HepG2 (cell line): ENCODE data around the gene MIA2. TPM values are rescaled to one million over a fixed set of nuclear protein-coding genes. Genes with fewer than 3 reads are reported as not detected.

ENCODE experiments used
- KDM2A ChIP-seq: sonication (generic); formaldehyde crosslinking; IDR thresholded peaks from 2 replicates; pipeline ENCODE4 v1.4.0; 2020; ENCODE audit warnings: low read depth, missing genetic modification reagents, borderline replicate concordance
- NCOA5 ChIP-seq: sonication (generic); formaldehyde crosslinking; IDR thresholded peaks from 2 replicates; pipeline ENCODE4 v1.4.0; 2020; ENCODE audit warnings: missing genetic modification reagents
- PAF1 ChIP-seq: IDR thresholded peaks from 2 replicates; pipeline ENCODE4 v1.6.1; 2016; ENCODE audit warnings: missing genetic modification reagents, missing compliant biosample characterization
- SALL1 ChIP-seq: sonication (generic); formaldehyde crosslinking; IDR thresholded peaks from 2 replicates; pipeline ENCODE4 v1.8.0; 2022; ENCODE audit warnings: mild to moderate bottlenecking, missing genetic modification reagents
- SMAD1 ChIP-seq: sonication (generic); formaldehyde crosslinking; IDR thresholded peaks from 2 replicates; pipeline ENCODE4 v1.4.0; 2020; ENCODE audit warnings: missing genetic modification reagents, low read depth, mild to moderate bottlenecking, borderline replicate concordance
- ZNF773 ChIP-seq: sonication (generic); formaldehyde crosslinking; IDR thresholded peaks from 2 replicates; pipeline ENCODE4 v1.4.0; 2020; ENCODE audit warnings: missing genetic modification reagents, borderline replicate concordance
- ZSCAN20 ChIP-seq: sonication (generic); formaldehyde crosslinking; IDR thresholded peaks from 2 replicates; pipeline ENCODE4 v1.4.0; 2020; ENCODE audit warnings: missing genetic modification reagents, mild to moderate bottlenecking, borderline replicate concordance
- polyA plus RNA-seq, 8 experiments: library from polyadenylated mRNA; depleted of rRNA in 3 of 8; stranded (reverse) in 7 of 8; unstranded in 1 of 8; fragments of >200 nt; fragmentation: Illumina TruSeq in 4 of 8; extraction: Trizol in 4 of 8; gene quantifications; 2 replicates each; pipeline versions ENCODE4 v1.2.1 to v1.2.3, GENCODE V29; 2011 to 2016; ENCODE audit warnings: low read depth in 4 of 8, missing spikeins in 1 of 8, mixed read lengths in 1 of 8; ENCODE audit not compliant: insufficient read depth in 1 of 8
- total RNA-seq, 5 experiments: library from RNA; depleted of rRNA; stranded (reverse); fragments of >200 nt; fragmentation: Illumina TruSeq; extraction: Trizol; gene quantifications; 2 replicates each; pipeline ENCODE4 v1.2.3, GENCODE V29; 2016; ENCODE audit warnings: low read depth in 1 of 5
- TF ChIP-seq, protein P1 (sequence below): sonication (generic); formaldehyde crosslinking; IDR thresholded peaks from 2 replicates; pipeline ENCODE4 v1.5.0; 2020; ENCODE audit warnings: mild to moderate bottlenecking, missing genetic modification reagents, borderline replicate concordance
- TF ChIP-seq, protein P2 (sequence below): fragments of 450-650 bp; IDR thresholded peaks from 2 replicates; pipeline ENCODE4 v1.6.1; 2016
- TF ChIP-seq, protein P3 (sequence below): sonication (generic); formaldehyde crosslinking; IDR thresholded peaks from 2 replicates; pipeline ENCODE4 v1.4.0; 2020; ENCODE audit warnings: missing genetic modification reagents
- TF ChIP-seq, protein P4 (sequence below): sonication (generic); formaldehyde crosslinking; IDR thresholded peaks from 2 replicates; pipeline ENCODE4 v1.5.0; 2020; ENCODE audit warnings: missing genetic modification reagents
- TF ChIP-seq, protein P5 (sequence below): sonication (generic); formaldehyde crosslinking; IDR thresholded peaks from 2 replicates; pipeline ENCODE4 v1.8.0; 2022; ENCODE audit warnings: low read depth, missing genetic modification reagents

MIA2 gene
- total and polyA plus RNA-seq, 2 of the 13 experiments (the other 11 are each of a cell fraction or from before 2014, with no cell fraction given): 134 to 158 TPM

DNA sequence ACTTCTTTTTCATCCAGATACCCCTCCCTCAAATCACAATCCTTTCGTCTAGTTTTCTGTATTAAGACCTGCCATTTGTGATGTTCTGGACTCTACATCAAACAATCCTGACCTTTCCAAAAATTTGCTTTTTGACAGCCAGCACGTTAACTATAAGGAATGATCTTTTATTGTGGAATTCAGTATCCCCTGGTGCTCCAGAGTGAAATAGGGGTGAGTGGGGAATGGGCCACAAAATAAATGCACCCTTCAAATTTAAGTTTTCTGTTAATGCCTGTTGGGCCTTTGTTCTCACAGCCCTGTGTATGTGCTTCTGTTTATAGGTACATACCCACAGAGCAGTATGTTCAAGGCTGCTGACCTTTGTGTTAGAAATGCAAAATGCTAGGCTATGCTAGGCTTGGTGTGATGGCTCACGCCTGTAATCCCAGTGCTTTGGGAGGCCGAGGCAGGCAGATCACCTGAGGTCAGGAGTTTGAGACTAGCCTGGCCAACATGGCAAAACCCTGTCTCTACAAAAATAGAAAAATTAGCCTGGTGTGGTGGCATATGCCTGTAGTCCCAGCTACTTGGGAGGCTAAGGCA is 46.7 kb upstream of the MIA2 start (continued):
- peak; percentile 59; the same call in 1 of the 2 replicates for TF ChIP-seq ZNF773
- TF ChIP-seq, protein P1, sequence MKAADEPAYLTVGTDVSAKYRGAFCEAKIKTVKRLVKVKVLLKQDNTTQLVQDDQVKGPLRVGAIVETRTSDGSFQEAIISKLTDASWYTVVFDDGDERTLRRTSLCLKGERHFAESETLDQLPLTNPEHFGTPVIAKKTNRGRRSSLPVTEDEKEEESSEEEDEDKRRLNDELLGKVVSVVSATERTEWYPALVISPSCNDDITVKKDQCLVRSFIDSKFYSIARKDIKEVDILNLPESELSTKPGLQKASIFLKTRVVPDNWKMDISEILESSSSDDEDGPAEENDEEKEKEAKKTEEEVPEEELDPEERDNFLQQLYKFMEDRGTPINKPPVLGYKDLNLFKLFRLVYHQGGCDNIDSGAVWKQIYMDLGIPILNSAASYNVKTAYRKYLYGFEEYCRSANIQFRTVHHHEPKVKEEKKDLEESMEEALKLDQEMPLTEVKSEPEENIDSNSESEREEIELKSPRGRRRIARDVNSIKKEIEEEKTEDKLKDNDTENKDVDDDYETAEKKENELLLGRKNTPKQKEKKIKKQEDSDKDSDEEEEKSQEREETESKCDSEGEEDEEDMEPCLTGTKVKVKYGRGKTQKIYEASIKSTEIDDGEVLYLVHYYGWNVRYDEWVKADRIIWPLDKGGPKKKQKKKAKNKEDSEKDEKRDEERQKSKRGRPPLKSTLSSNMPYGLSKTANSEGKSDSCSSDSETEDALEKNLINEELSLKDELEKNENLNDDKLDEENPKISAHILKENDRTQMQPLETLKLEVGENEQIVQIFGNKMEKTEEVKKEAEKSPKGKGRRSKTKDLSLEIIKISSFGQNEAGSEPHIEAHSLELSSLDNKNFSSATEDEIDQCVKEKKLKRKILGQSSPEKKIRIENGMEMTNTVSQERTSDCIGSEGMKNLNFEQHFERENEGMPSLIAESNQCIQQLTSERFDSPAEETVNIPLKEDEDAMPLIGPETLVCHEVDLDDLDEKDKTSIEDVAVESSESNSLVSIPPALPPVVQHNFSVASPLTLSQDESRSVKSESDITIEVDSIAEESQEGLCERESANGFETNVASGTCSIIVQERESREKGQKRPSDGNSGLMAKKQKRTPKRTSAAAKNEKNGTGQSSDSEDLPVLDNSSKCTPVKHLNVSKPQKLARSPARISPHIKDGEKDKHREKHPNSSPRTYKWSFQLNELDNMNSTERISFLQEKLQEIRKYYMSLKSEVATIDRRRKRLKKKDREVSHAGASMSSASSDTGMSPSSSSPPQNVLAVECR (CRISPR knock-in tag): peak; percentile 20; the same call in 1 of the 2 replicates
- TF ChIP-seq KDM2A (CRISPR knock-in tag): peak; percentile 31; the same call in 1 of the 2 replicates
- 0 out of 2 replicates have a peak, but pooled peaks have one; percentile 17 for TF ChIP-seq PAF1 (CRISPR knock-in tag)
- TF ChIP-seq, protein P2, sequence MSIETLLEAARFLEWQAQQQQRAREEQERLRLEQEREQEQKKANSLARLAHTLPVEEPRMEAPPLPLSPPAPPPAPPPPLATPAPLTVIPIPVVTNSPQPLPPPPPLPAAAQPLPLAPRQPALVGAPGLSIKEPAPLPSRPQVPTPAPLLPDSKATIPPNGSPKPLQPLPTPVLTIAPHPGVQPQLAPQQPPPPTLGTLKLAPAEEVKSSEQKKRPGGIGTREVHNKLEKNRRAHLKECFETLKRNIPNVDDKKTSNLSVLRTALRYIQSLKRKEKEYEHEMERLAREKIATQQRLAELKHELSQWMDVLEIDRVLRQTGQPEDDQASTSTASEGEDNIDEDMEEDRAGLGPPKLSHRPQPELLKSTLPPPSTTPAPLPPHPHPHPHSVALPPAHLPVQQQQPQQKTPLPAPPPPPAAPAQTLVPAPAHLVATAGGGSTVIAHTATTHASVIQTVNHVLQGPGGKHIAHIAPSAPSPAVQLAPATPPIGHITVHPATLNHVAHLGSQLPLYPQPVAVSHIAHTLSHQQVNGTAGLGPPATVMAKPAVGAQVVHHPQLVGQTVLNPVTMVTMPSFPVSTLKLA: no peak
- TF ChIP-seq, protein P3, sequence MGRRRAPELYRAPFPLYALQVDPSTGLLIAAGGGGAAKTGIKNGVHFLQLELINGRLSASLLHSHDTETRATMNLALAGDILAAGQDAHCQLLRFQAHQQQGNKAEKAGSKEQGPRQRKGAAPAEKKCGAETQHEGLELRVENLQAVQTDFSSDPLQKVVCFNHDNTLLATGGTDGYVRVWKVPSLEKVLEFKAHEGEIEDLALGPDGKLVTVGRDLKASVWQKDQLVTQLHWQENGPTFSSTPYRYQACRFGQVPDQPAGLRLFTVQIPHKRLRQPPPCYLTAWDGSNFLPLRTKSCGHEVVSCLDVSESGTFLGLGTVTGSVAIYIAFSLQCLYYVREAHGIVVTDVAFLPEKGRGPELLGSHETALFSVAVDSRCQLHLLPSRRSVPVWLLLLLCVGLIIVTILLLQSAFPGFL (CRISPR knock-in tag): no peak
- TF ChIP-seq, protein P4, sequence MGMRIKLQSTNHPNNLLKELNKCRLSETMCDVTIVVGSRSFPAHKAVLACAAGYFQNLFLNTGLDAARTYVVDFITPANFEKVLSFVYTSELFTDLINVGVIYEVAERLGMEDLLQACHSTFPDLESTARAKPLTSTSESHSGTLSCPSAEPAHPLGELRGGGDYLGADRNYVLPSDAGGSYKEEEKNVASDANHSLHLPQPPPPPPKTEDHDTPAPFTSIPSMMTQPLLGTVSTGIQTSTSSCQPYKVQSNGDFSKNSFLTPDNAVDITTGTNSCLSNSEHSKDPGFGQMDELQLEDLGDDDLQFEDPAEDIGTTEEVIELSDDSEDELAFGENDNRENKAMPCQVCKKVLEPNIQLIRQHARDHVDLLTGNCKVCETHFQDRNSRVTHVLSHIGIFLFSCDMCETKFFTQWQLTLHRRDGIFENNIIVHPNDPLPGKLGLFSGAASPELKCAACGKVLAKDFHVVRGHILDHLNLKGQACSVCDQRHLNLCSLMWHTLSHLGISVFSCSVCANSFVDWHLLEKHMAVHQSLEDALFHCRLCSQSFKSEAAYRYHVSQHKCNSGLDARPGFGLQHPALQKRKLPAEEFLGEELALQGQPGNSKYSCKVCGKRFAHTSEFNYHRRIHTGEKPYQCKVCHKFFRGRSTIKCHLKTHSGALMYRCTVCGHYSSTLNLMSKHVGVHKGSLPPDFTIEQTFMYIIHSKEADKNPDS (CRISPR knock-in tag): 0 out of 2 replicates have a peak, but pooled peaks have one; percentile 30
- no peak for TF ChIP-seq SMAD1 (CRISPR knock-in tag)
- TF ChIP-seq SALL1 (CRISPR knock-in tag): peak; percentile 59
- TF ChIP-seq, protein P5, sequence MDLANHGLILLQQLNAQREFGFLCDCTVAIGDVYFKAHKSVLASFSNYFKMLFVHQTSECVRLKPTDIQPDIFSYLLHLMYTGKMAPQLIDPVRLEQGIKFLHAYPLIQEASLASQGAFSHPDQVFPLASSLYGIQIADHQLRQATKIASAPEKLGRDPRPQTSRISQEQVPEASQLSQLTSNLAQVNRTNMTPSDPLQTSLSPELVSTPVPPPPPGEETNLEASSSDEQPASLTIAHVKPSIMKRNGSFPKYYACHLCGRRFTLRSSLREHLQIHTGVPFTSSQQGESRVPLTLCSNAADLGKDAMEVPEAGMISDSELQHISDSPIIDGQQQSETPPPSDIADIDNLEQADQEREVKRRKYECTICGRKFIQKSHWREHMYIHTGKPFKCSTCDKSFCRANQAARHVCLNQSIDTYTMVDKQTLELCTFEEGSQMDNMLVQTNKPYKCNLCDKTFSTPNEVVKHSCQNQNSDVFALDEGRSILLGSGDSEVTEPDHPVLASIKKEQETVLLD (CRISPR knock-in tag): no peak
- TF ChIP-seq NCOA5: 0 out of 2 replicates have a peak, but pooled peaks have one; percentile 22
- 0 out of 2 replicates have a peak, but pooled peaks have one; percentile 29 for TF ChIP-seq ZSCAN20 (CRISPR knock-in tag)
